WERI-Rb-1 (cell line): ENCODE results near the gene ATP10A.

Experiments used
- DNase-seq: peaks from one replicate; pipeline ENCODE4 v3.0.0-alpha.2; 2020
- H3K27ac ChIP-seq: fragments of 250-450 bp; sonication (Bioruptor Pico); 2 replicates; pipeline ENCODE4 v1.5.1; 2020; ENCODE audit warnings: mild to moderate bottlenecking, moderate library complexity
- H3K27me3 ChIP-seq: fragments of 250-450 bp; sonication (Bioruptor Pico); 2 replicates; pipeline ENCODE4 v1.5.1; 2021; ENCODE audit warnings: mild to moderate bottlenecking, low read depth, moderate library complexity; ENCODE audit not compliant: insufficient read depth, severe bottlenecking
- H3K36me3 ChIP-seq: fragments of 250-450 bp; sonication (Bioruptor Pico); 2 replicates; pipeline ENCODE4 v1.5.1; 2020; ENCODE audit warnings: mild to moderate bottlenecking, moderate library complexity
- H3K4me3 ChIP-seq: 2 replicates; pipeline ENCODE4 v1.5.1; 2011; ENCODE audit warnings: low read depth, mild to moderate bottlenecking, control low read depth, low read length
- H3K9me3 ChIP-seq: fragments of 250-450 bp; sonication (Bioruptor Pico); 2 replicates; pipeline ENCODE4 v1.5.1; 2021; ENCODE audit warnings: mild to moderate bottlenecking, moderate library complexity; ENCODE audit not compliant: severe bottlenecking
- TF ChIP-seq, protein P1 (sequence below): IDR thresholded peaks from 2 replicates; pipeline ENCODE4 v1.5.1; 2011; ENCODE audit warnings: low read depth, mild to moderate bottlenecking, control low read depth, inconsistent platforms, low read length

ATP10A gene

DNA sequence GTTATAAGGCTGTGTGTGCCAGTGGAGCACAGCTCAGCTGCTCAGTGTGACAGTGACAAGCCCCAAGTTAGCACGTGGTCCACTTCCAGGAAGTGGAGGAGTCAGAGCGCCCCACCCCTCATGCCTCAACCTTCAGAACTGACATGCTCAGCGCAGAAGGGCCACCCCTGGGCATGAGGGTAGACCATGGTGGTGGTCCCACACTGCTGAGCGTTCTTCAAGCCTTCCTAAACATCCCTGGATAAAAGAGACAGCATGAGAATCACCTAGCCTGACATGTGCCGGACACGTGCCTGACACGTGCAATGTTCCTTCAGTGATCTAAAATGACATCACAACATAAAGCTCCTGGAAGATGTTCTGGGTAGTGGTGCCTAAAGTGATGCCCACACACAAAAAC is 16.8 kb downstream of the ATP10A start:
- TF ChIP-seq, protein P1, sequence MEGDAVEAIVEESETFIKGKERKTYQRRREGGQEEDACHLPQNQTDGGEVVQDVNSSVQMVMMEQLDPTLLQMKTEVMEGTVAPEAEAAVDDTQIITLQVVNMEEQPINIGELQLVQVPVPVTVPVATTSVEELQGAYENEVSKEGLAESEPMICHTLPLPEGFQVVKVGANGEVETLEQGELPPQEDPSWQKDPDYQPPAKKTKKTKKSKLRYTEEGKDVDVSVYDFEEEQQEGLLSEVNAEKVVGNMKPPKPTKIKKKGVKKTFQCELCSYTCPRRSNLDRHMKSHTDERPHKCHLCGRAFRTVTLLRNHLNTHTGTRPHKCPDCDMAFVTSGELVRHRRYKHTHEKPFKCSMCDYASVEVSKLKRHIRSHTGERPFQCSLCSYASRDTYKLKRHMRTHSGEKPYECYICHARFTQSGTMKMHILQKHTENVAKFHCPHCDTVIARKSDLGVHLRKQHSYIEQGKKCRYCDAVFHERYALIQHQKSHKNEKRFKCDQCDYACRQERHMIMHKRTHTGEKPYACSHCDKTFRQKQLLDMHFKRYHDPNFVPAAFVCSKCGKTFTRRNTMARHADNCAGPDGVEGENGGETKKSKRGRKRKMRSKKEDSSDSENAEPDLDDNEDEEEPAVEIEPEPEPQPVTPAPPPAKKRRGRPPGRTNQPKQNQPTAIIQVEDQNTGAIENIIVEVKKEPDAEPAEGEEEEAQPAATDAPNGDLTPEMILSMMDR = no peak
- Histone ChIP-seq H3K9me3 (no peaks in the 10 kb centered on the region), H3K36me3 (no peaks in the 10 kb centered on the region), H3K27me3 (no peaks in the 10 kb centered on the region), H3K27ac (no peak overlapping the region), H3K4me3 (no peak overlapping the region)
- DNase-seq = no peak

DNA sequence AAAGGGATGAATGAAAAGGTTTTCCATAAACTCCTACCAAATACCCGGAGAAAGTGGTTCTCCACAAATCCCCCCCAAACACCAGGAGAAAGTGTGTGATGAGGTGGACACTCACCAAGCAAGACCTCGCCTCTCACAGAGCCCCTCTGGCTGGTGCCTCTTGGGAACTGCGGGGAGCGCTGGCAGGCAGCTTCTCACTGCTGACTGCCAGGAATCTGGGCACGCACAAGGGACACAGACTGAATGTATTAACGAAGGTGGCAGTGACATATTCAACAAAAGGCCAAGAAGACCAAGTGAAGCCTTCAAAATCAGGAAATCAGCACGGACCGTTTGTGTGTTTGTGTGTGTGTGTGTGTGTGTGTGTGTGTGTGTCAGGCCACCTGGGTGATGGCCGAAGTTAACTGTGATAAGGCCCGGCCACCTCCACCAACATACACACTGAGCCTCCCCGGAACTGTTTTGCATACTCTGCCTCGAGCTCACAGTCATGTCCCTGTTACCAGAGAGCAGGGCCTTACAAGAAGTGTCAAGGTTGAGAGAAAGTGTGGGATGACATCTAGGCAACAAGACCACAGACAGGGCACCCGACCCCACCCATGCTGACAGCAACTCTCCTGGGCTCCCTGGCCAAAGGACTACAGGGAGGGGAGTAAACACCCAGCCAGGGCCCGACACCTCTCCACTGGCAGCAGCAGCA is 18.0 kb downstream of the ATP10A start:
- Histone ChIP-seq H3K36me3 (no peaks in the 10 kb centered on the region), H3K9me3 (no peaks in the 10 kb centered on the region), H3K27ac (no peak overlapping the region), H3K27me3 (no peaks in the 10 kb centered on the region), H3K4me3 (no peak overlapping the region)
- DNase-seq = no peak
- TF ChIP-seq, protein P1 = no peak

DNA sequence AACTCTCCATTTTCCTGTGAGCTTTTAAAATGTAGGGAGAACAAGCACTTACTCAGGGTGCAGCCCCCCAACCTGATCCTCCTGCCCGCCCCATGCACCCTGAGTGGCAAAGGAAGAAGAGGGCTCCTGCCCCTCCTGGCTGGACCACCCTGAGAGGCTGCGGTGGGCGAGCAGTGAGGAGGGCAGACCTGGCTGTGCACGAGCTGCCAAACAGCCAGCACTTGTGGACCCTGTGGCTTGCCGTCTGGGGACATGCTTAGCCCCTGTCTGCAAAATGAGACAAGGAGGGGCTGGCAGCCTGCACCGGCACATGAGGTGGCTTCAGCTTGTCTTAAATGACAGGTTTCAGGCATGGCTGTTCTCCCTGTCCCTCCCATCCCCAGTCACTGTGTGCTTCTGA is 18.6 kb downstream of the ATP10A start:
- Histone ChIP-seq H3K4me3 (no peak overlapping the region), H3K9me3 (no peaks in the 10 kb centered on the region), H3K36me3 (no peaks in the 10 kb centered on the region), H3K27me3 (no peaks in the 10 kb centered on the region), H3K27ac (no peak overlapping the region)
- TF ChIP-seq, protein P1 = no peak
- no peak for DNase-seq

DNA sequence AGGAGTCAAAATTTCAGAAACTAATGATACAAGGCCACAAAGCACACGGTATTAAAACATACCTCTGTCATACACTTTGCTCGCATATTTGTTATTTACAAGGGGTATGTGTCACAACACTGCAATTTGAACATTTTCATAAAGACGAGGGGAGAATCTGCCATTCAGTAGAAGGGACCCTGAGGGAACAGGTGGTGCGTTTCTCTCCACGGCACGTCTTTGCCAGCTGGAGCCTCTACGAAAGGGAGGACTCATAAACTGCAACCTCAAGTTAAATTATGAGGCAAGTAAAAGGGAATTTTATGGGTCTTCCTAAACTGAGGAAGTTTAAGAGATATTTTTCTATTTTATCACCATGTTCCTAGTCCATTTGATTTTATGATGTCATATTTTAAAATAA is 19.1 kb downstream of the ATP10A start:
- no peak for DNase-seq
- no peaks in the 10 kb centered on the region for H3K36me3 ChIP-seq
- H3K27me3 ChIP-seq = no peaks in the 10 kb centered on the region
- H3K27ac ChIP-seq = no peak overlapping the region
- H3K4me3 ChIP-seq = no peak overlapping the region
- H3K9me3 ChIP-seq = no peaks in the 10 kb centered on the region
- TF ChIP-seq, protein P1 = no peak

DNA sequence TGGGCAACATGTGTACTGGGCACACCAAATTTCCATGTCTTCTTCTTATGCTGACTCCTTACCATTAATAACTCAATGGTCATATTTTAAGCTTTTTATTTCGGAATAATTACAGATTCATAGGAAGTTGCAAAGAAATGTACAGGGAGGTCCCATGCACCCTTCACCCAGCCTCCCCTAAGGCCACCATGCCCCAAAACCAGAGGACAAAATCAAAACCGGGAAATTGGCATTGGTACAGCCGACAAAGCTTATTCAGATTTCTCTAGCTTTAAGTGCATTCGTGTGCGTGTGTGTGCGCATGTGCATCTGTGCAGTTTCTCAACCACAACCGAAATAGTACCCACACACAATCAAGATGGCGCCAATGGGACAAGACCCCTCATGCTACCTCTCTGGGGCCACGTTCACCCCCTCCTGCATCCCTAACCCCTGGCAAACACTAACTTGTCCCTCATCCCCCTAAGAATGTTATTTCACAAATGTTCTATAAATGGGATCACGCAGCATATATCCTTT is 23.4 kb downstream of the ATP10A start:
- Histone ChIP-seq H3K4me3 (no peak overlapping the region), H3K27ac (no peak overlapping the region), H3K27me3 (no peaks in the 10 kb centered on the region), H3K36me3 (no peaks in the 10 kb centered on the region), H3K9me3 (no peaks in the 10 kb centered on the region)
- TF ChIP-seq, protein P1 = no peak
- no peak for DNase-seq

DNA sequence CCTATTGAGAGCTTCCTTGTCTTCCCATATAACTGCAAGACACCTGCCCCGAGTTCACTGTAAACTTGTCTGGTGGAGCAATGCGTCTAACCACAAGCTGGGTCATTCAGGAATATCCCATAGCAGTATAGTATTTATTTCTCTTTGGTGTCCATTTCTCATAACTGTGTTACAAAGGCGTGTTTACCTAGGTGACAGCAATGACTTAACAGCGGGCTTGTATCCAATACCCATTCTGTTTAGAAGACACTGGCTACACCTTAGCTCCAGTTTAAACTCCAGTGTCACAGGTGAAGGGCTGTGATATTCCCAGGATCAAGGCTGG is 24.3 kb downstream of the ATP10A start:
- Histone ChIP-seq H3K27ac (no peak overlapping the region), H3K9me3 (no peaks in the 10 kb centered on the region), H3K36me3 (no peaks in the 10 kb centered on the region), H3K27me3 (no peaks in the 10 kb centered on the region), H3K4me3 (no peak overlapping the region)
- TF ChIP-seq, protein P1 = no peak
- no peak for DNase-seq
